Loucy (cell line): ENCODE measurements around the gene CACNA2D3.

Experiments used
- EZH2phosphoT487 ChIP-seq: fragments of 200-600 bp; IDR thresholded peaks from 2 replicates; pipeline ENCODE4 v1.6.1; 2018; ENCODE audit warnings: antibody characterized with exemption, mild to moderate bottlenecking, moderate library complexity, borderline replicate concordance
- TF ChIP-seq, protein P1 (sequence below): fragments of 200-600 bp; sonication (generic); conservative IDR thresholded peaks from 2 replicates; pipeline ENCODE4 v1.5.1; 2014; ENCODE audit warnings: mild to moderate bottlenecking, antibody characterized with exemption, low read length

- TF ChIP-seq, protein P1, sequence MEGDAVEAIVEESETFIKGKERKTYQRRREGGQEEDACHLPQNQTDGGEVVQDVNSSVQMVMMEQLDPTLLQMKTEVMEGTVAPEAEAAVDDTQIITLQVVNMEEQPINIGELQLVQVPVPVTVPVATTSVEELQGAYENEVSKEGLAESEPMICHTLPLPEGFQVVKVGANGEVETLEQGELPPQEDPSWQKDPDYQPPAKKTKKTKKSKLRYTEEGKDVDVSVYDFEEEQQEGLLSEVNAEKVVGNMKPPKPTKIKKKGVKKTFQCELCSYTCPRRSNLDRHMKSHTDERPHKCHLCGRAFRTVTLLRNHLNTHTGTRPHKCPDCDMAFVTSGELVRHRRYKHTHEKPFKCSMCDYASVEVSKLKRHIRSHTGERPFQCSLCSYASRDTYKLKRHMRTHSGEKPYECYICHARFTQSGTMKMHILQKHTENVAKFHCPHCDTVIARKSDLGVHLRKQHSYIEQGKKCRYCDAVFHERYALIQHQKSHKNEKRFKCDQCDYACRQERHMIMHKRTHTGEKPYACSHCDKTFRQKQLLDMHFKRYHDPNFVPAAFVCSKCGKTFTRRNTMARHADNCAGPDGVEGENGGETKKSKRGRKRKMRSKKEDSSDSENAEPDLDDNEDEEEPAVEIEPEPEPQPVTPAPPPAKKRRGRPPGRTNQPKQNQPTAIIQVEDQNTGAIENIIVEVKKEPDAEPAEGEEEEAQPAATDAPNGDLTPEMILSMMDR, result no peak
- no peak for TF ChIP-seq EZH2phosphoT487
Measured at GRCh38 chr3:54705730-54706129, 583.4 kb downstream of the CACNA2D3 start.
